Heart left ventricle (tissue), 13 donors: ENCODE results near the gene PTPN1.

Source experiments
- CTCF ChIP-seq, 12 donors: fragments of 200-600 bp; sonication (generic) in 4 of 12; IDR thresholded peaks; one replicate each; pipeline versions ENCODE4 v1.5.0 to v1.8.0; 2018 to 2022; ENCODE audit warnings: antibody characterized with exemption in 12 of 12, mild to moderate bottlenecking in 5 of 12
- POLR2A ChIP-seq, 2 donors: fragments of 450-650 bp; IDR thresholded peaks; one replicate each; pipeline ENCODE4 v1.6.1; 2017; ENCODE audit warnings: antibody characterized with exemption in 2 of 2, mild to moderate bottlenecking in 2 of 2, moderate library complexity in 2 of 2
- donor health status: ischemic (EF 13 %, LVEDD 7.1; RV severe dilation, severe dysfunction).
- donor health status: DM: no; HTN: yes; CAD: no.
- donor health status: DM: no; HTN: no; CAD: no.
- donor health status: ischemic (EF 25% LVEDD 6.9; RV normal size, moderate dysfunction).
- donor health status: ischemic (EF 25% LVEDD 5.7; RV mildly dilated, moderate dysfunction).
- donor health status: ischemic (EF 35%, LVEDD 5.7; RV mildly dilated, moderate dysfunction).
- donor health status: nonischemic (EF 11% LVEDD 7.7; RV severe dilation, severe dysfunction).
- donor health status: DM: yes; HTN: yes; CAD: no.
- donor health status: PGD.
- donor health status: ischemic (EF 29% LVEDD 5.4; RV normal size, mild dysfunction).
- donor health status: nonischemic (EF 23%, LVEDD 6.1; RV moderate dilation, normal function).

- TF ChIP-seq CTCF (IDR thresholded peaks at IDR 0.05) (no peak), POLR2A (IDR thresholded peaks at IDR 0.05) (no peak)
Measured at GRCh38 chr20:50496773-50497385, 13.3 kb upstream of the PTPN1 start.
